ENCODE results near the gene SIRT7. TPM values are rescaled to one million over a fixed set of nuclear protein-coding genes. Genes with fewer than 3 reads are reported as not detected.

Gene SIRT7
- total and polyA plus RNA-seq, 11 donors, result 3.6 to 13.2 (median 6.8) TPM

DNA sequence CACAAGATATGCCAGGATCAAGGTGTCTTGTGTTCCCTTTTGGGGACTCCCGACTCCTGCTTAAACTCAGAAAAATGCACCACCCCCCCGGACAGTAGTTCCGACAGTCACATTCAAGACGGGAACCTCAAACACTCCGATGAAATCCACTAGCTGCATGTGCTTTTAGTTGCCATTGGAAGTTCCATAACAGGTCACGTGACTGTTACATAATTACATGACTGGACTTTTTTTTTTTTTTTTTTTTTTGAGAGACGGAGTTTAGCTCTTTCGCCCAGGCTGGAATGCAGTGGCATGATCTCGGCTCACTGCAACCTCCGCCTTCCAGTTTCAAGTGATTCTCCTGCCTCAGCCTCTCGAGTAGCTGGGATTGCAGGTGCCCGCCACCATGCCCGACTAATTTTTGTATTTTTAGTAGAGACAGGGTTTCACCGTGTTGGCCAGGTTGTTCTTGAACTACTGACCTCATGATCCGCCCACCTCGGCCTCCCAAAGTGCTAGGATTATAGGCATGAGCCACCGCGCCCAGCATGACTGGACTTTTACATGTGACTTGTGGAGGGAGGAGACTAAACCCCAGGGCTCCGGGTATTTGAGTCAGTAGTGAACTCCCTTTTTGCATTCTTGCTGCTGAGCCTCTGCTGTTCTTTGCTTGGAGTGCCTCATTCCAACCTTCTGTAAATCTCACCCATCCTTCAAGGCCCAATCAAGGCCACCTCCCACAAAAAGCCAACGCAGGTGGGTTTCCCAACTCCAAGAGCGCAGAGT is 1.6 kb downstream of the SIRT7 start:
- TF ChIP-seq, protein P1, sequence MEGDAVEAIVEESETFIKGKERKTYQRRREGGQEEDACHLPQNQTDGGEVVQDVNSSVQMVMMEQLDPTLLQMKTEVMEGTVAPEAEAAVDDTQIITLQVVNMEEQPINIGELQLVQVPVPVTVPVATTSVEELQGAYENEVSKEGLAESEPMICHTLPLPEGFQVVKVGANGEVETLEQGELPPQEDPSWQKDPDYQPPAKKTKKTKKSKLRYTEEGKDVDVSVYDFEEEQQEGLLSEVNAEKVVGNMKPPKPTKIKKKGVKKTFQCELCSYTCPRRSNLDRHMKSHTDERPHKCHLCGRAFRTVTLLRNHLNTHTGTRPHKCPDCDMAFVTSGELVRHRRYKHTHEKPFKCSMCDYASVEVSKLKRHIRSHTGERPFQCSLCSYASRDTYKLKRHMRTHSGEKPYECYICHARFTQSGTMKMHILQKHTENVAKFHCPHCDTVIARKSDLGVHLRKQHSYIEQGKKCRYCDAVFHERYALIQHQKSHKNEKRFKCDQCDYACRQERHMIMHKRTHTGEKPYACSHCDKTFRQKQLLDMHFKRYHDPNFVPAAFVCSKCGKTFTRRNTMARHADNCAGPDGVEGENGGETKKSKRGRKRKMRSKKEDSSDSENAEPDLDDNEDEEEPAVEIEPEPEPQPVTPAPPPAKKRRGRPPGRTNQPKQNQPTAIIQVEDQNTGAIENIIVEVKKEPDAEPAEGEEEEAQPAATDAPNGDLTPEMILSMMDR (IDR thresholded peaks at IDR 0.05), result no peak
- no peak for TF ChIP-seq POLR2A (IDR thresholded peaks at IDR 0.05)
- Histone ChIP-seq H3K4me3 (peak overlapping the region in 7 of 12 donors; percentile 58 to 94 (median 84)), H3K27ac (no peak overlapping the region), H3K27me3 (no peaks in the 10 kb centered on the region), H3K9me3 (no peaks in the 10 kb centered on the region), H3K36me3 (peaks cover 0 to 67% (median 52%) of the 10 kb centered on the region in 9 donors), H3K4me1 (peaks cover 0 to 60% (median 23%) of the 10 kb centered on the region in 12 donors)
- DNase-seq (no peak), ATAC-seq (no peak)
- intact Hi-C loops (cut with DNase I), result no loop called here
- WGBS, 4 donors, result 79 to 85% (median 82%) methylated on average over 21 of the region's 21 CpGs

DNA sequence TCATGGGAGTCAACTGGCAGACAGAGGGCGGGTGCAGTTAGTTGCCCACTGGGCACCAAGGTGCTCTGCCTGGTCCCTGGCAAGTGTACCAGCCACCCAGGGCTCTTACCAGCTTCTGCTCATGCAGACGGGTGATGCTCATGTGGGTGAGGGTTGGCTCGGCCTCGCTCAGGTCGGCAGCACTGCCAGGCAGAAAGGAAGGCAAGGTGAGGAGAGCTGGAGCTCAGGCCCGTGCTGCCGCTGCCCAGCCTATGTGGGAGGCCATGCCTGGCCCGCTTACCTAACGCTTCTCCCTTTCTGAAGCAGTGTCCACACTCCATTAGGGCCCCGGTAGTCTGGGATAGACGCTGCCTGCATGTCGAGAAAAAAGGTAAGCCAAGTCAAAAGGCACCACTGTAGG is 2.6 kb downstream of the SIRT7 start:
- Histone ChIP-seq H3K36me3 (peaks cover 0 to 56% (median 46%) of the 10 kb centered on the region in 9 donors), H3K27me3 (no peaks in the 10 kb centered on the region), H3K9me3 (no peaks in the 10 kb centered on the region), H3K4me1 (peaks cover 4 to 53% (median 25%) of the 10 kb centered on the region in 12 donors), H3K4me3 (no peak overlapping the region), H3K27ac (no peak overlapping the region)
- no peak for ATAC-seq
- WGBS, 4 donors, result 87 to 93% (median 92%) methylated on average over 10 to 12 of the region's 12 CpGs
- no peak for DNase-seq
- intact Hi-C loops (cut with DNase I), result no loop called here
- TF ChIP-seq, protein P1 (IDR thresholded peaks at IDR 0.05), result no peak
- no peak for TF ChIP-seq POLR2A (IDR thresholded peaks at IDR 0.05)

DNA sequence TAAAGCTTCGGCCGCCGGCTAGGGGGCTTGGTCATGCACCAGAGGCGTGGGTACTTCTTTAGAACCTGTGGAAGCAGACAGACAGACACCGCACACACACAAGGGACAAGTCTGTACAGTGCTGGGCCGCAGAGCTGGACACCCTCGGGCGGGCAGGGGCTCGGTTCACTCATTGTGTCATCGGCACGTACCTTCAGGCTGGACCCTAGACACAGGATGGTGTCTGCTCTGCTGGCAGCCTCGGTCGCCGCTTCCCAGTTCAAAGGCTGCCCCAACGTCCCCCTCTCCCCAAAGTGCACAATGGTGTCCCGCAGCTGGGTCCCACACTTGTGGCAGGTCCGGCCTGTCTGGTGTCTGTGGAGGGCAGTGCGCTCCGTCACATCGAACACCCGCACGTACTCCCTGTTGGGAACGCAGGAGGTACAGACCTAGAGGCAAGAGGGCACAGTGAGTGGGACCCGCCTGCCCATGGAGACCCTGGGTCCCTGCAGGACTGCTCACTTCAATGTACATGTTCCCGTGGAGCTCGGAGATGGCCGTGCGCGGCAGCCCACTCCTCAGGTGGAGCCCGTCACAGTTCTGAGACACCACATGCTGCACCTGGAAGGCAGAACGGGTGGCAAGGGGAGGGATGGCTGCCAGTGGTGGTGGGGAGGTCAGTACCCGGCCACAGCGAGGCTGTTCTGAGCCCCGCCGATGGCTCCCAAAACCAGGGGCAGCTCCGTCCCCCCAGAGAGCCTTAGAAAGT is 3.7 kb downstream of the SIRT7 start:
- Histone ChIP-seq H3K27me3 (no peaks in the 10 kb centered on the region), H3K9me3 (no peaks in the 10 kb centered on the region), H3K4me3 (no peak overlapping the region), H3K36me3 (peaks cover 0 to 48% (median 36%) of the 10 kb centered on the region in 9 donors), H3K27ac (no peak overlapping the region), H3K4me1 (peaks cover 5 to 56% (median 33%) of the 10 kb centered on the region in 12 donors)
- TF ChIP-seq, protein P1 (IDR thresholded peaks at IDR 0.05), result no peak
- no peak for TF ChIP-seq POLR2A (IDR thresholded peaks at IDR 0.05)
- DNase-seq (no peak), ATAC-seq (no peak)
- intact Hi-C loops (cut with DNase I), result no loop called here
- 95 to 100% (median 97%) methylated on average over 3 to 36 of the region's 36 CpGs for WGBS, 4 donors

Measured in heart left ventricle (tissue), 16 donors.